DND-41 (cell line): ENCODE data around the gene KIAA1958.

Source experiments
- CTCF ChIP-seq: IDR thresholded peaks from 2 replicates; pipeline ENCODE4 v1.5.1; 2012; ENCODE audit warnings: borderline replicate concordance, low read length, moderate library complexity, mild to moderate bottlenecking; ENCODE audit not compliant: poor library complexity, severe bottlenecking; ENCODE audit errors: extremely low read depth
- EZH2 ChIP-seq: IDR thresholded peaks from 3 replicates; pipeline ENCODE4 v1.6.1; 2012; ENCODE audit warnings: borderline replicate concordance, low read depth, mild to moderate bottlenecking, moderate library complexity, low read length, inconsistent platforms; ENCODE audit not compliant: severe bottlenecking

DNA sequence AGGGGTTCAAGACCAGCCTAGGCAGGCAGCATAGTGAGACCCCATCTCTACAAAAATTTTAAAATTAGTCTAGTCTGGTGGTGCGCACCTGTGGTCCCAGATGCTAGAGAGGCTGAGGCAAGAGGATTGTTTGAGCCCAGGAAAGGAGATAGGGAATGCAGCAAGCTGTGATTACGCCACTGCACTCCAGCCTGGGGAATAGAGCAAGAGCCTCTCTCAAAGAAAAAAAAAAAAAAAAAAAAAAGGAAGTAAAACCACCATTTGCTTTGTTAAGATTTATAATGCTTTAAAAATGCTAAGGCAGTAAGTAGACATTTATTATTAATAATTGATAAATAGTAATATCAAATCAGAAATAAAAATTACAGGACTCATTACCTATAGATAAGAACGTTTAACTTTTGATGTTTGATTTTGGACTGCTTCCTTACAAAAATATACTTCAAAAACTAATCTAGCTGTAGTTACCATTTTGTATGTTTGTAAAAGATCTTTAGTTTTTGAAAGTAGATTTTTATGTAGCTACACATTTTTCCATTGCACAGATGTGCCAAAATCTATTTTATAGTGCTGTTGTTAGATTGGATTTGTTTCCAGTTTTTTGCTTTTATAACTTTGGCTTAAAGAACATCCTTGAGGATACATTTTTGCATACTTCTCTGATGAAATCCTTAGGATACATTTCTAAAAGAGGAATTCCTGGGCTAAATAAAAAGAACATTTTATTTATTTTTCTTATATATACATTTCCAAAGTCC lies 144.9 kb downstream of the KIAA1958 start:
- no peak for TF ChIP-seq CTCF
- no peak for TF ChIP-seq EZH2
